Measurements from ENCODE around the gene C5AR2. TPM values are rescaled to one million over a fixed set of nuclear protein-coding genes. Genes with fewer than 3 reads are reported as not detected.
"Not testable (repeated sequence)": the region's sequence is repeated elsewhere in the genome, so short reads cannot be mapped to it uniquely, and the experiment has no call there.

C5AR2 gene
- total RNA-seq, 2 donors from 2014 or later: not detected

GRCh38 chr19:47381653-47382279 is 49.8 kb downstream of the C5AR2 start:
- Histone ChIP-seq H3K36me3 (ENCODE audit: control insufficient read depth, insufficient read depth, low read length) (peaks cover 45% of the 10 kb centered on the region), H3K27ac (ENCODE audit: low read depth, low read length) (no peak overlapping the region), H3K4me3 (ENCODE audit: low read length) (no peak overlapping the region), H3K9me3 (ENCODE audit: control insufficient read depth, low read length) (no peaks in the 10 kb centered on the region), H3K4me1 (ENCODE audit: control insufficient read depth, insufficient read depth, low read length) (no peaks in the 10 kb centered on the region), H3K27me3 (ENCODE audit: control insufficient read depth, insufficient read depth, low read length, poor library complexity, severe bottlenecking) (no peaks in the 10 kb centered on the region), H3K9ac (ENCODE audit: extremely low read depth, low read length, poor library complexity, severe bottlenecking) (no peak overlapping the region)
- H3K4me1 Mint-ChIP-seq: no peaks in the 10 kb centered on the region
- TF ChIP-seq CTCF (conservative IDR thresholded peaks at IDR 0.05): no peak
- peak overlapping the region; percentile 14 for H3K27ac Mint-ChIP-seq
- H3K9me3 Mint-ChIP-seq: no peaks in the 10 kb centered on the region
- H3K36me3 Mint-ChIP-seq (ENCODE audit: low read depth): peaks cover 38% of the 10 kb centered on the region
- no peak overlapping the region for H3K4me3 Mint-ChIP-seq
- WGBS, 2 experiments (ENCODE audit: insufficient coverage in 1 of 2, insufficient read length in 1 of 2): 92 to 97% methylated on average over 5 to 11 of the region's 11 CpGs
- no peak for DNase-seq
- H3K27me3 Mint-ChIP-seq (ENCODE audit: insufficient read depth): no peaks in the 10 kb centered on the region

GRCh38 chr19:47383890-47384289 is 51.9 kb downstream of the C5AR2 start:
- not testable (repeated sequence) for DNase-seq; H3K9me3 ChIP-seq (ENCODE audit: control insufficient read depth, low read length); H3K27ac Mint-ChIP-seq; H3K4me1 ChIP-seq (ENCODE audit: control insufficient read depth, insufficient read depth, low read length); H3K27me3 ChIP-seq (ENCODE audit: control insufficient read depth, insufficient read depth, low read length, poor library complexity, severe bottlenecking); H3K9me3 Mint-ChIP-seq; H3K4me3 ChIP-seq (ENCODE audit: low read length); H3K9ac ChIP-seq (ENCODE audit: extremely low read depth, low read length, poor library complexity, severe bottlenecking); H3K4me3 Mint-ChIP-seq; H3K4me1 Mint-ChIP-seq; H3K27ac ChIP-seq (ENCODE audit: low read depth, low read length); H3K27me3 Mint-ChIP-seq (ENCODE audit: insufficient read depth)
- peaks cover 30% of the 10 kb centered on the region for H3K36me3 Mint-ChIP-seq (ENCODE audit: low read depth)
- 97 to 100% methylated on average over 1 to 5 of the region's 5 CpGs for WGBS, 2 experiments (ENCODE audit: insufficient coverage in 1 of 2, insufficient read length in 1 of 2)
- peaks cover 34% of the 10 kb centered on the region for H3K36me3 ChIP-seq (ENCODE audit: control insufficient read depth, insufficient read depth, low read length)

- H3K9ac ChIP-seq (ENCODE audit: extremely low read depth, low read length, poor library complexity, severe bottlenecking): not testable (repeated sequence)
Observed at GRCh38 chr19:47384533-47384932, 52.6 kb downstream of the C5AR2 start.

GRCh38 chr19:47386582-47386981 is 54.6 kb downstream of the C5AR2 start:
- WGBS, 2 experiments (ENCODE audit: insufficient coverage in 1 of 2, insufficient read length in 1 of 2): 89 to 95% methylated on average over 11 of the region's 12 CpGs
- H3K9me3 Mint-ChIP-seq; H3K4me3 ChIP-seq (ENCODE audit: low read length); H3K4me1 Mint-ChIP-seq; H3K4me1 ChIP-seq (ENCODE audit: control insufficient read depth, insufficient read depth, low read length); H3K9ac ChIP-seq (ENCODE audit: extremely low read depth, low read length, poor library complexity, severe bottlenecking); H3K4me3 Mint-ChIP-seq; DNase-seq; H3K27me3 Mint-ChIP-seq (ENCODE audit: insufficient read depth); H3K27ac Mint-ChIP-seq; H3K27ac ChIP-seq (ENCODE audit: low read depth, low read length); H3K27me3 ChIP-seq (ENCODE audit: control insufficient read depth, insufficient read depth, low read length, poor library complexity, severe bottlenecking); H3K9me3 ChIP-seq (ENCODE audit: control insufficient read depth, low read length): not testable (repeated sequence)
- peaks cover 14% of the 10 kb centered on the region for H3K36me3 ChIP-seq (ENCODE audit: control insufficient read depth, insufficient read depth, low read length)
- peaks cover 12% of the 10 kb centered on the region for H3K36me3 Mint-ChIP-seq (ENCODE audit: low read depth)

More at GRCh38 chr19:47384533-47384932, 52.6 kb downstream of the C5AR2 start:
- H3K27ac Mint-ChIP-seq; H3K9me3 Mint-ChIP-seq; H3K27ac ChIP-seq (ENCODE audit: low read depth, low read length); H3K27me3 ChIP-seq (ENCODE audit: control insufficient read depth, insufficient read depth, low read length, poor library complexity, severe bottlenecking); H3K4me1 ChIP-seq (ENCODE audit: control insufficient read depth, insufficient read depth, low read length); H3K9me3 ChIP-seq (ENCODE audit: control insufficient read depth, low read length); H3K4me3 Mint-ChIP-seq; DNase-seq; H3K4me1 Mint-ChIP-seq; H3K4me3 ChIP-seq (ENCODE audit: low read length); H3K27me3 Mint-ChIP-seq (ENCODE audit: insufficient read depth): not testable (repeated sequence)
- WGBS, 2 experiments (ENCODE audit: insufficient coverage in 1 of 2, insufficient read length in 1 of 2): 80 to 99% methylated on average over 1 to 4 of the region's 4 CpGs
- peaks cover 28% of the 10 kb centered on the region for H3K36me3 Mint-ChIP-seq (ENCODE audit: low read depth)
- peaks cover 33% of the 10 kb centered on the region for H3K36me3 ChIP-seq (ENCODE audit: control insufficient read depth, insufficient read depth, low read length)

GRCh38 chr19:47387623-47388022 is 55.6 kb downstream of the C5AR2 start:
- not testable (repeated sequence) for H3K4me3 Mint-ChIP-seq

GRCh38 chr19:47388721-47389120 is 56.7 kb downstream of the C5AR2 start:
- not testable (repeated sequence) for H3K9ac ChIP-seq (ENCODE audit: extremely low read depth, low read length, poor library complexity, severe bottlenecking); H3K36me3 ChIP-seq (ENCODE audit: control insufficient read depth, insufficient read depth, low read length); H3K4me1 Mint-ChIP-seq; H3K27me3 ChIP-seq (ENCODE audit: control insufficient read depth, insufficient read depth, low read length, poor library complexity, severe bottlenecking); DNase-seq; H3K27me3 Mint-ChIP-seq (ENCODE audit: insufficient read depth); H3K27ac ChIP-seq (ENCODE audit: low read depth, low read length); H3K4me3 Mint-ChIP-seq; H3K9me3 ChIP-seq (ENCODE audit: control insufficient read depth, low read length); H3K4me1 ChIP-seq (ENCODE audit: control insufficient read depth, insufficient read depth, low read length); H3K4me3 ChIP-seq (ENCODE audit: low read length); H3K27ac Mint-ChIP-seq
- Mint-ChIP-seq H3K9me3 (peaks cover 24% of the 10 kb centered on the region), H3K36me3 (ENCODE audit: low read depth) (peaks cover 19% of the 10 kb centered on the region)
- 95% methylated on average over 4 of the region's 5 CpGs for WGBS, 2 experiments (ENCODE audit: insufficient coverage in 1 of 2, insufficient read length in 1 of 2)

More at GRCh38 chr19:47387623-47388022, 55.6 kb downstream of the C5AR2 start:
- peaks cover 13% of the 10 kb centered on the region for H3K9me3 Mint-ChIP-seq
- 80 to 96% methylated on average over 1 to 3 of the region's 3 CpGs for WGBS, 2 experiments (ENCODE audit: insufficient coverage in 1 of 2, insufficient read length in 1 of 2)
- not testable (repeated sequence) for H3K4me1 Mint-ChIP-seq; H3K27ac Mint-ChIP-seq; H3K36me3 Mint-ChIP-seq (ENCODE audit: low read depth); H3K9me3 ChIP-seq (ENCODE audit: control insufficient read depth, low read length); DNase-seq; H3K9ac ChIP-seq (ENCODE audit: extremely low read depth, low read length, poor library complexity, severe bottlenecking); H3K36me3 ChIP-seq (ENCODE audit: control insufficient read depth, insufficient read depth, low read length); H3K27me3 Mint-ChIP-seq (ENCODE audit: insufficient read depth); H3K27me3 ChIP-seq (ENCODE audit: control insufficient read depth, insufficient read depth, low read length, poor library complexity, severe bottlenecking); H3K4me3 ChIP-seq (ENCODE audit: low read length); H3K27ac ChIP-seq (ENCODE audit: low read depth, low read length); H3K4me1 ChIP-seq (ENCODE audit: control insufficient read depth, insufficient read depth, low read length)

All from endodermal cell (in vitro differentiated cells).